Activated CD4-positive, CD25-positive, alpha-beta regulatory T cell treated with anti-CD3 and anti-CD28 coated beads, Interleukin-2, amount 50 U/mL, for 24 hours (primary cell): ENCODE results near the gene CCDC9B.
A peak's percentile ranks its signal among the peaks of the same experiment; 100 is the strongest.

Source experiments
- ATAC-seq, 2 donors: fragments of 150-1000 bp; cut with Tn5 transposase; one replicate each; pipeline ENCODE4 v1.10.0; 2021; ENCODE audit warnings: mild to moderate bottlenecking in 1 of 2, moderate library complexity in 1 of 2

The CCDC9B gene

GRCh38 chr15:40327457-40327856 lies 13.3 kb downstream of the CCDC9B start:
- no peak for ATAC-seq

GRCh38 chr15:40325700-40326099 lies 15.0 kb downstream of the CCDC9B start:
- ATAC-seq = no peak

GRCh38 chr15:40325188-40325587 lies 15.6 kb downstream of the CCDC9B start:
- no peak for ATAC-seq

- ATAC-seq = no peak
Measured at GRCh38 chr15:40323953-40324937, 16.5 kb downstream of the CCDC9B start.

GRCh38 chr15:40323239-40323952 lies 17.3 kb downstream of the CCDC9B start, which contains the start of gene INAFM2:
Gene INAFM2 (plus strand): TSS chr15:40323692. CDS start chr15:40324056, 364 bp downstream.
- peak; percentile 94 to 95 for ATAC-seq

- ATAC-seq = no peak
Measured at GRCh38 chr15:40322531-40323238, 18.1 kb downstream of the CCDC9B start.

GRCh38 chr15:40320931-40321371 lies 19.8 kb downstream of the CCDC9B start:
- ATAC-seq = peak; percentile 15 to 24

GRCh38 chr15:40320409-40320808 lies 20.3 kb downstream of the CCDC9B start:
- no peak for ATAC-seq

- no peak for ATAC-seq
Measured at GRCh38 chr15:40317580-40317979, 23.2 kb downstream of the CCDC9B start.

- no peak for ATAC-seq
Measured at GRCh38 chr15:40316931-40317330, 23.8 kb downstream of the CCDC9B start.

- no peak for ATAC-seq
Measured at GRCh38 chr15:40314723-40315276, 25.9 kb downstream of the CCDC9B start.

GRCh38 chr15:40313531-40314398 lies 27.0 kb downstream of the CCDC9B start:
- ATAC-seq = no peak

- no peak for ATAC-seq
Measured at GRCh38 chr15:40312370-40313158, 28.2 kb downstream of the CCDC9B start.

- ATAC-seq = no peak
Measured at GRCh38 chr15:40310993-40311392, 29.7 kb downstream of the CCDC9B start.

- peak in 1 of 2 donors; percentile 11 for ATAC-seq
Measured at GRCh38 chr15:40310001-40310959, 30.5 kb downstream of the CCDC9B start.

GRCh38 chr15:40309344-40309862 lies 31.3 kb downstream of the CCDC9B start:
- ATAC-seq = no peak

- ATAC-seq = peak; percentile 77 to 84
Measured at GRCh38 chr15:40307421-40308211, 33.1 kb downstream of the CCDC9B start, which contains the start of gene PLCB2. Gene PLCB2 (minus strand): TSS chr15:40307935. CDS start chr15:40307672, 263 bp downstream.

GRCh38 chr15:40306908-40307307 lies 33.8 kb downstream of the CCDC9B start:
- no peak for ATAC-seq
